Ovary (tissue), 9 donors: ENCODE results near the gene EPS8L3. TPM values are rescaled to one million over a fixed set of nuclear protein-coding genes. Genes with fewer than 3 reads are reported as not detected.

Experiments
- DNase-seq, 5 donors: peaks; one replicate each; pipeline ENCODE4 v3.0.0-alpha.2; 2019 to 2020
- H3K27ac ChIP-seq, 2 donors: fragments of 200-600 bp; one replicate each; pipeline versions ENCODE4 v1.5.1 to v1.8.0; 2019 to 2022
- H3K27me3 ChIP-seq: fragments of 200-600 bp; one replicate; pipeline ENCODE4 v1.8.0; 2022
- H3K36me3 ChIP-seq: fragments of 200-600 bp; sonication (generic); one replicate; pipeline ENCODE4 v1.5.1; 2019
- H3K4me1 ChIP-seq: one replicate; pipeline ENCODE4 v1.8.1; 2013; ENCODE audit warnings: mild to moderate bottlenecking, moderate library complexity; ENCODE audit not compliant: insufficient read depth
- H3K4me3 ChIP-seq: fragments of 200-600 bp; sonication (generic); one replicate; pipeline ENCODE4 v1.5.1; 2017
- H3K9me3 ChIP-seq, 2 donors: fragments of 200-600 bp in 1 of 2; sonication (generic) in 1 of 2; one replicate each; pipeline versions ENCODE4 v1.5.1 to v1.8.1; 2013 to 2019; ENCODE audit warnings: mild to moderate bottlenecking in 1 of 2, moderate library complexity in 1 of 2
- EP300 ChIP-seq: sonication (generic); formaldehyde crosslinking; IDR thresholded peaks from one replicate; pipeline ENCODE4 v1.6.1; 2017; ENCODE audit warnings: antibody characterized with exemption
- POLR2A ChIP-seq: fragments of 450-650 bp; IDR thresholded peaks from one replicate; pipeline ENCODE4 v1.6.1; 2017; ENCODE audit warnings: antibody characterized with exemption, mild to moderate bottlenecking, moderate library complexity
- WGBS, 3 donors: extraction: QIAGEN DNeasy Blood & Tissue Kit in 1 of 3; methylation state at CpG; one replicate each; pipeline versions ENCODE4 v1.1.5 to v1.1.7; 2013 to 2017; 5-methylcytosine and 5-hydroxymethylcytosine counted together
- intact Hi-C, 4 donors: fragments of 100-400 bp; cut with DNase I; formaldehyde crosslinking; loops; one replicate each; pipeline versions ENCODE4 v1.11.0 to v1.15.1; 2022 to 2023
- polyA plus RNA-seq, 2 donors: library from polyadenylated mRNA; stranded (reverse); fragments of 200-250 nt in 1 of 2; fragments of 350-450 nt in 1 of 2; fragmentation: Illumina TruSeq in 1 of 2; extraction: RNeasy Lipid Tissue Mini Kit (QIAGEN cat#74804) in 1 of 2; gene quantifications; one replicate each; pipeline ENCODE4 v1.2.3, GENCODE V29; 2013 to 2014
- total RNA-seq, 7 donors: library from RNA; depleted of rRNA in 2 of 7; stranded (reverse); fragments of >200 nt in 2 of 7; fragmentation: NEBNext Ultra II Directional in 3 of 7; extraction: Animal tissue kit (Norgen Biotek cat#: 25700) in 3 of 7; gene quantifications; one replicate each; pipeline versions ENCODE4 v1.1.0 to v1.2.4, GENCODE V29; 2016 to 2023
- TF ChIP-seq, protein P1 (sequence below), 3 donors: fragments of 450-650 bp in 2 of 3; fragments of 200-600 bp in 1 of 3; IDR thresholded peaks; one replicate each; pipeline versions ENCODE4 v1.5.1 to v1.8.0; 2016 to 2022; ENCODE audit warnings: antibody characterized with exemption in 3 of 3, mild to moderate bottlenecking in 1 of 3
- donor health status: DM: no; HTN: no; CAD: no; lungs with moderate emphysema.
- donor health status: DM: no; HTN: no; CAD: no.
- donor health status: Bipolar disorder and iron deficiency.
- donor health status: DM: yes; HTN: yes; CAD: no.
- donor health status: DM: no; HTN: no; CAD: no.
- donor health status: DM: yes; HTN: yes; CAD: no.

Gene EPS8L3
- total and polyA plus RNA-seq, 9 donors: 0.05 to 1.9 (median 0.52) TPM; not detected in 2

DNA sequence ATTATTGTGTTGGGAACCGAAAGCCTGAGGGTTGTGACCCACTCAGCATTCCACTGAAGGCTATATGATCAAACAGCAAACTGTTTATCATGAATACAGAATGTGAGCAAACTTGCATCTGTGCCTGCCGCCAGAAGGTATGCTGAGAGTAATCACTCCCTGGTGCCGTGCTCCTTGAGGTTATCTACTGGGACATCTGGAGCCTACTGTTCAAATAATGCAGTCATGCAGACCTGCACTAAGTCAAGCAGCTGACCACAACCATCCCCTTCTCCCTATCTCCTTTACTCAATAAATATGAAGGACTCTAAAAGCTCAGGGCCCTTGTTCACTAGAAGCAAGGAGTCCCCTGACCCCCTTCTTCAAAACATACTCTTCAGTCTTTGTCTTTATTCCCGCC, 38.2 kb downstream of the EPS8L3 start:
- no peaks in the 10 kb centered on the region for H3K27me3 ChIP-seq
- no peaks in the 10 kb centered on the region for H3K9me3 ChIP-seq
- TF ChIP-seq, protein P1, sequence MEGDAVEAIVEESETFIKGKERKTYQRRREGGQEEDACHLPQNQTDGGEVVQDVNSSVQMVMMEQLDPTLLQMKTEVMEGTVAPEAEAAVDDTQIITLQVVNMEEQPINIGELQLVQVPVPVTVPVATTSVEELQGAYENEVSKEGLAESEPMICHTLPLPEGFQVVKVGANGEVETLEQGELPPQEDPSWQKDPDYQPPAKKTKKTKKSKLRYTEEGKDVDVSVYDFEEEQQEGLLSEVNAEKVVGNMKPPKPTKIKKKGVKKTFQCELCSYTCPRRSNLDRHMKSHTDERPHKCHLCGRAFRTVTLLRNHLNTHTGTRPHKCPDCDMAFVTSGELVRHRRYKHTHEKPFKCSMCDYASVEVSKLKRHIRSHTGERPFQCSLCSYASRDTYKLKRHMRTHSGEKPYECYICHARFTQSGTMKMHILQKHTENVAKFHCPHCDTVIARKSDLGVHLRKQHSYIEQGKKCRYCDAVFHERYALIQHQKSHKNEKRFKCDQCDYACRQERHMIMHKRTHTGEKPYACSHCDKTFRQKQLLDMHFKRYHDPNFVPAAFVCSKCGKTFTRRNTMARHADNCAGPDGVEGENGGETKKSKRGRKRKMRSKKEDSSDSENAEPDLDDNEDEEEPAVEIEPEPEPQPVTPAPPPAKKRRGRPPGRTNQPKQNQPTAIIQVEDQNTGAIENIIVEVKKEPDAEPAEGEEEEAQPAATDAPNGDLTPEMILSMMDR (IDR thresholded peaks at IDR 0.05): no peak
- TF ChIP-seq POLR2A (no peak), EP300 (no peak)
- intact Hi-C loops: no loop called here
- H3K27ac ChIP-seq: no peak overlapping the region
- no peak for DNase-seq
- H3K36me3 ChIP-seq: no peaks in the 10 kb centered on the region
- no peaks in the 10 kb centered on the region for H3K4me1 ChIP-seq
- 90 to 94% (median 92%) methylated on average over 4 of the region's 4 CpGs for WGBS, 3 donors
- H3K4me3 ChIP-seq: no peak overlapping the region

DNA sequence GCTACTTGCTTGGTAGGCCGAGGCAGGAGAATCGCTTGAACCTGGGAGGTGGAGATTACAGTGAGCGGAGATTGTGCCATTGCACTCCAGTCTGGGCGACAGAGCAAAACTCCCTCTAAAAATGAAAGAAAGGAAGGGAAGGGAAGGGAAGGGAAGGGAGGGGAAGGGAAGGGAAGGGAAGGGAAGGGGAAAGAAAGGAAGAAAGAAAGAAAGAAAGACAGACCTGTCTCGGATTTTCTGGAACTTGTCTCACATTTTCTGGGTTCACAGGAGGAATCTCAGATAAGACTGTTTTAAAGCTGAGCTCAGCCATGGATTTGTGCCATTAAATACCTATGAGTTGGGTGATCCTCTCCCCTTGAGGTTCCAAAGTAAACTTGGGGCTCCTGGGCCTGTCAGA, 38.8 kb downstream of the EPS8L3 start:
- 92 to 96% (median 93%) methylated on average over 5 of the region's 5 CpGs for WGBS, 3 donors
- intact Hi-C loops: no loop called here
- Histone ChIP-seq H3K27ac (no peak overlapping the region), H3K4me1 (no peaks in the 10 kb centered on the region), H3K27me3 (no peaks in the 10 kb centered on the region), H3K36me3 (no peaks in the 10 kb centered on the region), H3K9me3 (no peaks in the 10 kb centered on the region), H3K4me3 (no peak overlapping the region)
- DNase-seq: no peak
- TF ChIP-seq EP300 (no peak), POLR2A (no peak)
- TF ChIP-seq, protein P1 (IDR thresholded peaks at IDR 0.05): no peak

DNA sequence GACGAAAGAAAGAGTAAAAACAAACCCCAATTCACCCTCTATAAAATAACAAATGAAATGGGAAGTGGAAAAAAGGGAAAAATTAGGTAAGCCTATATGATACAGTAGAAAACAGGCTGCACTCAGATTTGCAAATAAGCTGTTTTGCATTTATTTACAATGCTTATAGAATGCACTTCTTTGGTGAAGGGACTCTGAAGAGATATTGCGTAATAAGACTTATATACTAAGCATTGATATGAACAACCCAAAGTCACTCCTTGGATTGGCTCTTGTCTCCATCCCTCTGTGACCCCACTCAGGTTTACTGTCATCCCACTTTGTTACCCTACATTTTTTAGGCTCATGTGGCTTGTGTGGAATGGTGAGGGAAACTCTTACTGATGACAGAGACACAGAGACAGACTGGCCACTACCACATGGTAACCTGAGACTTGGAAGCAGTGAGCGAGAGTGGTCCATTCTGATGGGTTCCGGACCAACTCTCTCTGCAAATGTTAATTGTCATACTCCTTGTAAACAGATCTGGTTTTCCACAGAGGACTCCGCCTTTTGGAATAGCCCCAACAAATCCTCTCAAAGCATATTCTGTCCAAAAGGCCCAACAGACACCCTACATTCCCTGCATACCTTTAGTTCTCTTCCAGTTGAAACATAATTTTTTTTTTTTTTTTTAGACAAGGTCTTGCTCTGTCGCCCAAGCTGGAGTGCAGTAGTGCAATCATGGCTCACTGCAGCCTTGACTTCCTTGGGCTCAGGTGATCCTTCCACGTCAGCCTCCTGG, 40.6 kb downstream of the EPS8L3 start:
- no peak for DNase-seq
- no peak for TF ChIP-seq EP300
- TF ChIP-seq, protein P1 (IDR thresholded peaks at IDR 0.05): no peak
- no peak for TF ChIP-seq POLR2A
- Histone ChIP-seq H3K27ac (no peak overlapping the region), H3K27me3 (no peaks in the 10 kb centered on the region), H3K36me3 (no peaks in the 10 kb centered on the region), H3K9me3 (no peaks in the 10 kb centered on the region), H3K4me1 (no peaks in the 10 kb centered on the region), H3K4me3 (no peak overlapping the region)
- 64 to 71% (median 67%) methylated on average over 7 of the region's 7 CpGs for WGBS, 3 donors
- intact Hi-C loops: no loop called here

DNA sequence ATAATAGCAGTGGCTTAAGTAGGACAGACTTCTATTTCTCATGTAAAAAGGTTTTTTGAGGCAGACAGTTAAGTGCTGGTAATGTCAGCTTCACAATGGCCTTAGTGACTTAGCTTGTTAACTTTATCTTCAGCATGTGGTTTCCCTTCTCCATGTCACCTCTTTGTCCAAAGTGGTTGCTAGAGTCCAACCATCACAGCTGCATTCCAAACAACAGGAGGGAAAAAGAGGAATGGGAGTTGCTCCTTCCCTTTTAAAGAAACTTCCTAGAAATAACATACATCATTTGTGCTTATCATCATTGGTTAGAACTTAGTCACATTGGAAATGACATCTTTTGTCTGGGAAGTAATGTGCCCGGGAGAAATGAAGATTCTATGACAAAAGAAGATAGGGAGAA, 41.8 kb downstream of the EPS8L3 start:
- intact Hi-C loops: no loop called here
- peaks cover 3% of the 10 kb centered on the region for H3K4me1 ChIP-seq
- 95 to 100% (median 96%) methylated on average over 1 of the region's 1 CpG for WGBS, 3 donors
- no peaks in the 10 kb centered on the region for H3K9me3 ChIP-seq
- H3K27me3 ChIP-seq: no peaks in the 10 kb centered on the region
- TF ChIP-seq EP300 (no peak), POLR2A (no peak)
- TF ChIP-seq, protein P1 (IDR thresholded peaks at IDR 0.05): no peak
- H3K36me3 ChIP-seq: no peaks in the 10 kb centered on the region
- no peak for DNase-seq
- H3K27ac ChIP-seq: no peak overlapping the region
- no peak overlapping the region for H3K4me3 ChIP-seq
